ENCODE results near the gene SEC24D.
"Not testable (repeated sequence)": the region's sequence is repeated elsewhere in the genome, so short reads cannot be mapped to it uniquely, and the experiment has no call there.

SEC24D gene

GRCh38 chr4:118803253-118803652, 32.7 kb downstream of the SEC24D start:
- no peak for DNase-seq

- DNase-seq: no peak
These were observed 33.9 kb downstream of the SEC24D start for GRCh38 chr4:118801895-118802575.

- no peak for DNase-seq
These were observed 36.5 kb downstream of the SEC24D start for GRCh38 chr4:118799231-118799942.

GRCh38 chr4:118798658-118799057, 37.3 kb downstream of the SEC24D start:
- DNase-seq: no peak

- no peak for DNase-seq
These were observed 38.3 kb downstream of the SEC24D start for GRCh38 chr4:118797558-118798142.

GRCh38 chr4:118791690-118792446, 44.1 kb downstream of the SEC24D start:
- not testable (repeated sequence) for DNase-seq

GRCh38 chr4:118790544-118790943, 45.4 kb downstream of the SEC24D start:
- DNase-seq: no peak

GRCh38 chr4:118788911-118789310, 47.0 kb downstream of the SEC24D start:
- no peak for DNase-seq

GRCh38 chr4:118787844-118788380, 48.0 kb downstream of the SEC24D start:
- no peak for DNase-seq

- DNase-seq: no peak
These were observed 51.1 kb downstream of the SEC24D start for GRCh38 chr4:118784776-118785175.

- DNase-seq: no peak
These were observed 52.0 kb downstream of the SEC24D start for GRCh38 chr4:118783887-118784286.

GRCh38 chr4:118782886-118783285, 53.0 kb downstream of the SEC24D start:
- not testable (repeated sequence) for DNase-seq

GRCh38 chr4:118777649-118778048, 58.3 kb downstream of the SEC24D start:
- not testable (repeated sequence) for DNase-seq

- not testable (repeated sequence) for DNase-seq
These were observed 58.8 kb downstream of the SEC24D start for GRCh38 chr4:118776955-118777640.

- DNase-seq: no peak
These were observed 59.6 kb downstream of the SEC24D start for GRCh38 chr4:118776157-118776954.

GRCh38 chr4:118775405-118775804, 60.5 kb downstream of the SEC24D start:
- DNase-seq: no peak

- no peak for DNase-seq
These were observed 60.9 kb downstream of the SEC24D start for GRCh38 chr4:118774989-118775388.

- no peak for DNase-seq
These were observed 61.6 kb downstream of the SEC24D start for GRCh38 chr4:118774321-118774720.

- no peak for DNase-seq
These were observed 62.5 kb downstream of the SEC24D start for GRCh38 chr4:118773429-118773792.

GRCh38 chr4:118772767-118773428, 63.0 kb downstream of the SEC24D start:
- DNase-seq: no peak
